Sigmoid colon (tissue), 7 donors: Measurements from ENCODE around the gene RPS27L. TPM values are rescaled to one million over a fixed set of nuclear protein-coding genes. Genes with fewer than 3 reads are reported as not detected.

Experiments used
- DNase-seq: peaks from one replicate; pipeline ENCODE4 v3.0.0-alpha.2; 2019
- H3K27ac ChIP-seq, 4 donors: fragments of 200-600 bp; sonication (generic); one replicate each; pipeline ENCODE4 v1.5.1; 2016 to 2019; ENCODE audit warnings: mild to moderate bottlenecking in 1 of 4
- H3K27me3 ChIP-seq, 3 donors: fragments of 200-600 bp; sonication (generic); one replicate each; pipeline ENCODE4 v1.5.1; 2019; ENCODE audit warnings: mild to moderate bottlenecking in 1 of 3
- H3K36me3 ChIP-seq, 4 donors: fragments of 200-600 bp; sonication (generic); one replicate each; pipeline ENCODE4 v1.5.1; 2016 to 2019
- H3K4me1 ChIP-seq, 4 donors: fragments of 200-600 bp; sonication (generic); one replicate each; pipeline ENCODE4 v1.5.1; 2017 to 2019
- H3K4me3 ChIP-seq, 4 donors: fragments of 200-600 bp; sonication (generic); one replicate each; pipeline ENCODE4 v1.5.1; 2017 to 2019; ENCODE audit warnings: mild to moderate bottlenecking in 2 of 4, moderate library complexity in 1 of 4
- H3K9me3 ChIP-seq, 4 donors: fragments of 200-600 bp in 3 of 4; sonication (generic) in 3 of 4; one replicate each; pipeline versions ENCODE4 v1.5.1 to v1.6.1; 2013 to 2019
- EP300 ChIP-seq, 4 donors: sonication (generic); formaldehyde crosslinking; IDR thresholded peaks; one replicate each; pipeline ENCODE4 v1.6.1; 2017; ENCODE audit warnings: antibody characterized with exemption in 4 of 4
- POLR2A ChIP-seq, 2 donors: fragments of 450-650 bp; IDR thresholded peaks; one replicate each; pipeline ENCODE4 v1.6.1; 2016; ENCODE audit warnings: antibody characterized with exemption in 2 of 2, mild to moderate bottlenecking in 2 of 2, moderate library complexity in 2 of 2
- POLR2AphosphoS5 ChIP-seq, 4 donors: sonication (generic); formaldehyde crosslinking; IDR thresholded peaks; one replicate each; pipeline ENCODE4 v1.6.1; 2017; ENCODE audit warnings: antibody characterized with exemption in 4 of 4
- WGBS, 2 donors: extraction: QIAGEN DNeasy Blood & Tissue Kit; methylation state at CpG; one replicate each; pipeline ENCODE4 v1.1.7; 2013; 5-methylcytosine and 5-hydroxymethylcytosine counted together
- intact Hi-C: fragments of 100-400 bp; cut with DNase I; formaldehyde crosslinking; loops from one replicate; pipeline ENCODE4 v1.15.1; 2023
- polyA plus RNA-seq, 3 donors: library from polyadenylated mRNA; stranded (reverse); fragments of 200-250 nt; gene quantifications; one replicate each; pipeline ENCODE4 v1.2.3, GENCODE V29; 2013
- total RNA-seq, 4 donors: library from RNA; depleted of rRNA; stranded (reverse); fragments of >200 nt; gene quantifications; one replicate each; pipeline ENCODE4 v1.1.0, GENCODE V29; 2016
- TF ChIP-seq, protein P1 (sequence below), 4 experiments: fragments of 450-650 bp in 3 of 4; fragments of 200-600 bp in 1 of 4; IDR thresholded peaks; one replicate each; pipeline ENCODE4 v1.5.1; 2016 to 2019; ENCODE audit warnings: antibody characterized with exemption in 4 of 4, mild to moderate bottlenecking in 3 of 4, moderate library complexity in 2 of 4
- donor health status: healthy with polysubstance abuse.
- donor health status: Bipolar disorder and iron deficiency.
- donor health status: healthy.

Gene RPS27L
- total and polyA plus RNA-seq, 7 donors: 63.3 to 417 (median 194) TPM

- peaks cover 0 to 13% (median 2%) of the 10 kb centered on the region in 4 donors for H3K4me1 ChIP-seq
- H3K27me3 ChIP-seq: no peaks in the 10 kb centered on the region
- intact Hi-C loops: loop anchor here (10.0 kb wide), 1 partner anchor 153 kb away; the partner anchor contains the start of gene APH1B
- H3K27ac ChIP-seq: peak overlapping the region; percentile 89 to 94 (median 91)
- WGBS, 2 donors: 1% methylated on average over 59 of the region's 59 CpGs
- peak; percentile 93 for DNase-seq
- peaks cover 0 to 2% (median 0%) of the 10 kb centered on the region in 4 donors for H3K9me3 ChIP-seq
- TF ChIP-seq, protein P1, sequence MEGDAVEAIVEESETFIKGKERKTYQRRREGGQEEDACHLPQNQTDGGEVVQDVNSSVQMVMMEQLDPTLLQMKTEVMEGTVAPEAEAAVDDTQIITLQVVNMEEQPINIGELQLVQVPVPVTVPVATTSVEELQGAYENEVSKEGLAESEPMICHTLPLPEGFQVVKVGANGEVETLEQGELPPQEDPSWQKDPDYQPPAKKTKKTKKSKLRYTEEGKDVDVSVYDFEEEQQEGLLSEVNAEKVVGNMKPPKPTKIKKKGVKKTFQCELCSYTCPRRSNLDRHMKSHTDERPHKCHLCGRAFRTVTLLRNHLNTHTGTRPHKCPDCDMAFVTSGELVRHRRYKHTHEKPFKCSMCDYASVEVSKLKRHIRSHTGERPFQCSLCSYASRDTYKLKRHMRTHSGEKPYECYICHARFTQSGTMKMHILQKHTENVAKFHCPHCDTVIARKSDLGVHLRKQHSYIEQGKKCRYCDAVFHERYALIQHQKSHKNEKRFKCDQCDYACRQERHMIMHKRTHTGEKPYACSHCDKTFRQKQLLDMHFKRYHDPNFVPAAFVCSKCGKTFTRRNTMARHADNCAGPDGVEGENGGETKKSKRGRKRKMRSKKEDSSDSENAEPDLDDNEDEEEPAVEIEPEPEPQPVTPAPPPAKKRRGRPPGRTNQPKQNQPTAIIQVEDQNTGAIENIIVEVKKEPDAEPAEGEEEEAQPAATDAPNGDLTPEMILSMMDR (IDR thresholded peaks at IDR 0.05): peak in 1 of 4 experiments; percentile 15
- no peak for TF ChIP-seq POLR2A (IDR thresholded peaks at IDR 0.05)
- TF ChIP-seq POLR2AphosphoS5 (IDR thresholded peaks at IDR 0.05): peak; percentile 39 to 62 (median 50)
- peak overlapping the region; percentile 66 to 99 (median 83) for H3K4me3 ChIP-seq
- peaks cover 0 to 16% (median 0%) of the 10 kb centered on the region in 4 donors for H3K36me3 ChIP-seq
These were observed 35.0 kb downstream of the RPS27L start for GRCh38 chr15:63122002-63122875.

DNA sequence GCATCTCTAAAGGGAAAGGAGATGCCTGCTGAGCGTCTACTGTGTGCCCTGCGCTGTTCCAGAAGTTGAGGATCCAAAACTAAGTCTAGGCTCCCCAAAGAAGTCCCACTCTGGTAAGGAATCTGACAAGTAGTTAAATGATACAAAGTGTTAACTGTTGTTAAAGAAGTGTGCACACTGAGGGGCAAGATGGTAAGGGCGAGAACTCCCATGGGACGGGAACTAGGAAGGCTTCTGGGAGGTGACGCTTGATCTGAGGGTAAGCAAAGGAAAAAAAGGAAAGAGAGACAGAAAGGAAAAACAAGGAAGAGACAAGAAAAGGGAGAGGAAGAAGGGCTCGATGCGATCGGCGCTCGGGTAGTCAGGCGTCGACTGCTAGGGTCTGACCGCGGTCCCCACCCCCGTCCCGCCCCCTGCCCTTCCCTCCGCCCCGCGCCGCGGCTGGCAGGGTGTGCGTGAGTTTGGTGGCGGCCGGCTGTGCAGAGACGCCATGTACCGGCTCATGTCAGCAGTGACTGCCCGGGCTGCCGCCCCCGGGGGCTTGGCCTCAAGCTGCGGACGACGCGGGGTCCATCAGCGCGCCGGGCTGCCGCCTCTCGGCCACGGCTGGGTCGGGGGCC lies 35.8 kb downstream of the RPS27L start, which contains the start of gene LACTB:
TSS of gene LACTB (plus strand) at position 480 of the 620 bp plus-strand sequence. CDS start at position 491, 11 bp downstream.
- Histone ChIP-seq H3K9me3 (peaks cover 0 to 2% (median 0%) of the 10 kb centered on the region in 4 donors), H3K27ac (peak within 1 kb of the TSS; percentile 89 to 94 (median 91)), H3K36me3 (peaks cover 0 to 8% (median 0%) of the 10 kb centered on the region in 4 donors), H3K4me1 (peaks cover 0 to 13% (median 2%) of the 10 kb centered on the region in 4 donors), H3K27me3 (no peaks in the 10 kb centered on the region), H3K4me3 (peak within 1 kb of the TSS; percentile 66 to 99 (median 83))
- peak; percentile 93 for DNase-seq
- 3 to 5% methylated on average over 40 of the region's 40 CpGs for WGBS, 2 donors
- intact Hi-C loops: loop anchor here (2.0 to 10.0 kb wide), 2 partner anchors 35 to 153 kb away; partner anchors contain the start of genes APH1B and RPS27L
- peak; percentile 32 to 36 for TF ChIP-seq POLR2A (IDR thresholded peaks at IDR 0.05)
- TF ChIP-seq POLR2AphosphoS5 (IDR thresholded peaks at IDR 0.05): peak; percentile 80 to 92 (median 88)
- TF ChIP-seq EP300 (IDR thresholded peaks at IDR 0.05): no peak
- TF ChIP-seq, protein P1 (IDR thresholded peaks at IDR 0.05): no peak

DNA sequence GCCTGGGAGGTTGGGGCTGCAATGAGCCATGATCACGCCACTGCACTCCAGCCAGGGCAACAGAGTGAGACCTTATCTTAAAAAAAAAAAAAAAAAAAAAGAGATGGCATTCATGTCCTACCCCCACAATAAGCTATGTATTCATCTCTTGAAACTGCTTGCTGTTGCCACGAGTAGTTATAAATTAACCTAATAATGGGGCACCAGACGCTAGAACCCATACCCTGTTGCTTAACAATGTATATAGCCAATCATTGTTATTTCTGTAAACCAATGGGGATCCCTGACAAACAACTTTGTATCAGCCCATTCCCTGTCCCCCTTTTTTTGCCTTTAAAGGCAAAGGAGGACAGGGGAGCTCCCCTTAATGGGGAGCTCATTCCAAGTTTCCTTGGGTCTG lies 38.4 kb downstream of the RPS27L start:
- TF ChIP-seq POLR2A (IDR thresholded peaks at IDR 0.05) (no peak), EP300 (IDR thresholded peaks at IDR 0.05) (no peak), POLR2AphosphoS5 (IDR thresholded peaks at IDR 0.05) (no peak)
- TF ChIP-seq, protein P1 (IDR thresholded peaks at IDR 0.05): no peak
- H3K36me3 ChIP-seq: no peaks in the 10 kb centered on the region
- 85 to 88% methylated on average over 3 of the region's 3 CpGs for WGBS, 2 donors
- no peaks in the 10 kb centered on the region for H3K27me3 ChIP-seq
- peaks cover 0 to 13% (median 2%) of the 10 kb centered on the region in 4 donors for H3K4me1 ChIP-seq
- no peak overlapping the region for H3K4me3 ChIP-seq
- no peak for DNase-seq
- H3K27ac ChIP-seq: no peak overlapping the region
- intact Hi-C loops: no loop called here
- peaks cover 0 to 2% (median 0%) of the 10 kb centered on the region in 4 donors for H3K9me3 ChIP-seq

- 73 to 83% methylated on average over 2 of the region's 2 CpGs for WGBS, 2 donors
- H3K27me3 ChIP-seq: no peaks in the 10 kb centered on the region
- intact Hi-C loops: no loop called here
- TF ChIP-seq POLR2AphosphoS5 (IDR thresholded peaks at IDR 0.05) (no peak), EP300 (IDR thresholded peaks at IDR 0.05) (no peak), POLR2A (IDR thresholded peaks at IDR 0.05) (no peak)
- TF ChIP-seq, protein P1 (IDR thresholded peaks at IDR 0.05): no peak
- peaks cover 0 to under 1% (median 0%) of the 10 kb centered on the region in 4 donors for H3K9me3 ChIP-seq
- H3K4me1 ChIP-seq: no peaks in the 10 kb centered on the region
- no peak for DNase-seq
- H3K27ac ChIP-seq: no peak overlapping the region
- H3K36me3 ChIP-seq: no peaks in the 10 kb centered on the region
- no peak overlapping the region for H3K4me3 ChIP-seq
These were observed 42.8 kb downstream of the RPS27L start for GRCh38 chr15:63114465-63114864.
